Renal cortical epithelial cell (primary cell): ENCODE data around the gene CABP4. TPM values are rescaled to one million over a fixed set of nuclear protein-coding genes. Genes with fewer than 3 reads are reported as not detected.
"Not testable (repeated sequence)": the region's sequence is repeated elsewhere in the genome, so short reads cannot be mapped to it uniquely, and the experiment has no call there.

Experiments
- DNase-seq: peaks from one replicate; pipeline ENCODE4 v3.0.0-alpha.2; 2011; ENCODE audit warnings: low read depth
- total RNA-seq: library from RNA; depleted of rRNA; stranded (reverse); fragments of >200 nt; gene quantifications from 2 replicates; pipeline ENCODE4 v1.2.3, GENCODE V29; 2014

CABP4 gene
- total RNA-seq, 1 donor from 2014 or later: not detected

- no peak for DNase-seq
These were observed 1.1 kb upstream of the CABP4 start for GRCh38 chr11:67453816-67454732.

GRCh38 chr11:67456068-67456705, 1.0 kb downstream of the CABP4 start:
- DNase-seq: no peak

- DNase-seq: no peak
These were observed 2.3 kb downstream of the CABP4 start for GRCh38 chr11:67457453-67457852.

GRCh38 chr11:67458266-67458665, 3.1 kb downstream of the CABP4 start:
- no peak for DNase-seq

- no peak for DNase-seq
These were observed 8.0 kb downstream of the CABP4 start for GRCh38 chr11:67463186-67463585.

- DNase-seq: peak; percentile 63
These were observed 8.7 kb downstream of the CABP4 start for GRCh38 chr11:67463680-67464410.

- peak; percentile 66 for DNase-seq
These were observed 9.4 kb downstream of the CABP4 start for GRCh38 chr11:67464411-67465188.

- peak; percentile 11 for DNase-seq
These were observed 10.0 kb downstream of the CABP4 start for GRCh38 chr11:67465189-67465510.

GRCh38 chr11:67465530-67465929, 10.4 kb downstream of the CABP4 start:
- DNase-seq: not testable (repeated sequence)

- DNase-seq: no peak
These were observed 11.2 kb downstream of the CABP4 start for GRCh38 chr11:67466367-67466766.

- no peak for DNase-seq
These were observed 12.0 kb downstream of the CABP4 start for GRCh38 chr11:67466962-67467771.

GRCh38 chr11:67468056-67468455, 12.9 kb downstream of the CABP4 start:
- no peak for DNase-seq

GRCh38 chr11:67468456-67468758, 13.3 kb downstream of the CABP4 start:
- no peak for DNase-seq

- peak; percentile 70 for DNase-seq
These were observed 13.8 kb downstream of the CABP4 start, which contains the start of gene TMEM134 for GRCh38 chr11:67468759-67469507. TSS of gene TMEM134 (minus strand) at chr11:67469251. CDS start at chr11:67469192, 59 bp downstream.

- no peak for DNase-seq
These were observed 14.3 kb downstream of the CABP4 start for GRCh38 chr11:67469508-67469811.

GRCh38 chr11:67470337-67471002, 15.3 kb downstream of the CABP4 start:
- no peak for DNase-seq

- DNase-seq: no peak
These were observed 17.7 kb downstream of the CABP4 start for GRCh38 chr11:67472882-67473281.

- not testable (repeated sequence) for DNase-seq
These were observed 21.5 kb downstream of the CABP4 start for GRCh38 chr11:67476692-67477091.

GRCh38 chr11:67477344-67478050, 22.3 kb downstream of the CABP4 start:
- not testable (repeated sequence) for DNase-seq
